ENCODE results near the gene MRPL20. TPM values are rescaled to one million over a fixed set of nuclear protein-coding genes. Genes with fewer than 3 reads are reported as not detected.

The MRPL20 gene
- total RNA-seq, 1 experiment from 2014 or later: 126 TPM

DNA sequence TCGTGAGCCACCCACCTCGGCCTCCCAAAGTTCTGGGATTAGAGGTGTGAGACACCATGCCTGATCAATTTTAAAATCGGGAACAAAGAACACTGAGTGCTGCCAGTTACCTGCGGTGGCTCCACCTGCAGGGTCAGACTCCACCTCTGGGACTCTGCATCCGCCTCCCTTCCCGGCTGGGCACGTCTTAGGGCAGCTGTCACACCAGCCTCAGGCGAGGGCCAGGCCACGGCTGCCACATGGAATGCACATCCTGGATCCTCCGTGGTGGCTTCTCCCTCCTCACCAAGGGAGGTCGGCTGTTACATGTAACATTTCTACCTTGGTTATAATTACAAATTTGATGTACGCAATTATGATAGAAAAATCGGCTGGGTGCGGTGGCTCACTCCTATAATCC is 42.8 kb downstream of the MRPL20 start:
- no peak for DNase-seq (ENCODE audit: low read depth)

DNA sequence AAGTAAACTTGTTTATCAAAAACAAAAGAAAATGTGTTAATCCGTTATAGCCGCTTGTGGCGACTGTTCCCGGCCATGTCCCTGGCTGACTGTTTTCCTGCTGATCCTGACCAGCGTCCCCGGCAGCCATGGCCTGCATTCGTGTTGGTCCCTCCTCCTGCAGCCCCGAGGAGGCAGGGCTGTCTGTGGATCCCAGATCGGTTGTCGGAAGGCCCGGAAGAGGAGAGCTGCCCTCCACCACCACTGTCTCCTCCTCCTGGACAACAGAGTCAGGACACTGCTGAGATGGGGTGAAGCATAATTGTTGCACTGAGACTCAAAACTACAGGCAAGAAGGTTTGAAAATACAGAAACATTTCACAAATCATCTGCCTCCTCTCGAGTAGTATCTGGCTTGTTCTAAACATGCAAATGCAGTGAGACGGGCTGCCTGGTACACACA is 45.1 kb downstream of the MRPL20 start:
- peak; percentile 86 for DNase-seq (ENCODE audit: low read depth)

DNA sequence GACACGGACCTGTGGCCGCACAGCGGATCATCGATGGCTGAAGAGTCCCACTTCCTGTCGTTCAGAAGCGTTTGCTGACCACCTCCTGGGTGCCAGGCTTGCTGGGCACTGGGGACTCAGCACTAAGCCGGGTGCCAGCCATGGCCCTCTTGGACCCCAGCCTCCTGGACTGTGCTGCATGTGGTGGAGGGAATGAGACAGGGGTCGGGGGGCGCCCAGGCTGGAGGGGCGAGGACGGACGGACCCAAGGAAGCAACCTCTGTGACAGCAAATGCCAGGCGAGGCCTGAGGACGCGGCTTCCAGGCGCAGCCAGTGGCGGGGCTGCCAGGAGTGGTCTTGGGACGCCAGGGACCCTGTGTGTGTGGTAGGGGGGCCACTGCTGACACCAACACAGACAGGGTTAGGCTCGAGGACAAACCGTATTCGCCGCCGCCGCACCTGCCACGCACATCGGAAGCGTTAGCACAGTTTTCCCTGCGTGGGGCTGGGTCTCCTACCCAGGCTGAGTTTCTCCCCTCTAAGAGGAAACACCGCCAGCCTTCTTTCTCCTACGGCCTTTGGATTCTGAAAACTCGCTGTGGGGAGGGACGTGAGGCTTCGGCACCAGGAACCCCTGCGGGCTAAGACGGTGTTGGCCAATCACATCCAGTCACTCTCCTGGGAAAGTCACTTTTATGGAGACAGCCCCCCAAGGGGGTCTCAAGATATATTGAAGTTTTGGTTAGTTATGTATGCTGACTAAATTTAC is 45.7 kb downstream of the MRPL20 start:
- no peak for DNase-seq (ENCODE audit: low read depth)

DNA sequence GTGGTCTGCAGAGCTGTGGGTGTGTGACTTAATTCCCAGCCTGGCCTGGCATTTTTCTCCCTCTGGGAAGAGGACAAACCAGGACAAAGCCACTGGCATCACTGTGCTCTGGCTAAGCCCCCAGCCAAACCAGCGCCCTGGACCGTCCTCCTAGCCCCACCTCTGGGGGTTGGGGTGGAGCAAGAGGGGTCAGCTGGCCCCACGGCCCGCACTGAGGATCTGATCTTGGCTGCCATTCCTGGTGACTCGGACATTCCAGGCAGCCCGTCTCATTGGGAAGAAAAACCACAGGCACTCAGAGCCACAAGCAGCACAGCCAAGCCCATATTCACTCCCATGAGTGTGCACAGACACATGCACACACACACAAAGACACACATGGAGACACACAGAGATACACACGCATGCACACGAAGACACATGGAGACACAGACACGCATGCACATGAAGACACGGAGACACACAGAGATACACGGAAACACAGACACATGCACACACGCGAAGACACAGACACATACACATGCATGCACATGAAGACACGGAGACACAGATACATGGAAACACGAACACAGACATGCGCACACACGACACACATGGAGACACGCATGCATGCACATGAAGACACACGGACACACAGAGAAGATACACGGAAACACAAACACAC is 46.5 kb downstream of the MRPL20 start:
- DNase-seq (ENCODE audit: low read depth): peak; percentile 98

DNA sequence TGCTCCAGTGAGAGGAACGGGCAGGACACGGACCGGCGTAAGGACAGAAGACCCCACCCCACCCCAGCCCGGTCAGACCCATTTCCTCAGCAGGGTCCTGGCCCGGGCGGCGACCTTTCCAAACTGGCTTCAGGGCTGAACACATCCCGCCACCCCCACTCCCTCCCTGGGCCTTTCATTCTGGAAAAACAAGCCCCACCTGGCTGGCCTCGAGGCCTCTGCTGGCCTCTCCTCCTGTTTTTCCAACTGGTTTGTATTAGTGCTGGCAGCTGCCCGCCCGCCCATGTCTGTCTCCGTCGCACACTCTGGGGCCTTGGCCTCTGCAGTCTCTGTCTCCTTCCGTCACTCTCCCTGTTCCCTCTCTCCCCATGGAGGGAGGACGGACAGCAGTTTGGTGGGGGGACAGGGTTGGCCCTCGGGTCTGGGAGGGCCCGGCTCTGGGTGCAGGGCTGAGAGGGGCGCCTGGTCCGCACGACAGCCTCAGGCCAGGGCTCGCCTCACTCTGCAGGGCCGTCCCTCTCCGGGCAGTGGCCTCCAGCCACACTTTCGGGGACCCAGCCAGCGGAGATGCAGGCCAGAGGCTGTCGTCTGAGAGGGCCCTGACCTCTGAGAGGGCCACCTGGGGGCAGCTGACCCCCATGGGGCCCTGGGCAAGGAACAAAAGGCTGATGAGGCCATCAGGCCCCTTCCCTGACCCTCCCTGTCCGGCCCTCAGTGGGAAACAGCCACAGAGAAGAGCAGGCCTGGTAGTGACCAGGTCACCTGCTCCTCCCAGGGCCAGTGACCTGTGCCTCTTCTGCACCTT is 47.2 kb downstream of the MRPL20 start:
- DNase-seq (ENCODE audit: low read depth): peak; percentile 69

DNA sequence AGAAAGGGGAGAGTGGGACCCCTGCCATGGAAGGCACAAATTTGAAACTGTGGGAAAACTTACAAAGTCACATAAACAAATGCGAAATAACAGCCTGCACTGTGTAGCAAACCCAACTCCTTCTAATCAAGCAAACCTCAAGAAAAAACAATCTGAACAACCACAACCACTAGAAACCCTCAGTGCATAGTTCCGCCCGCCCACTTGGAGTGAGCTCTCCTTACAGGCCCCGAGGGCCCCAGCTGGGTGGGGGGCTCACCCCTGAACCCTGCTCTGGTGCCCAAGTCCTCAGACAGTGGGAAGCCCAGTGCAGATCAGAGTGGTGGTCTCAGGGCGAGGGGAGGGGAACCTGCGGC is 47.8 kb downstream of the MRPL20 start:
- peak; percentile 77 for DNase-seq (ENCODE audit: low read depth)

DNA sequence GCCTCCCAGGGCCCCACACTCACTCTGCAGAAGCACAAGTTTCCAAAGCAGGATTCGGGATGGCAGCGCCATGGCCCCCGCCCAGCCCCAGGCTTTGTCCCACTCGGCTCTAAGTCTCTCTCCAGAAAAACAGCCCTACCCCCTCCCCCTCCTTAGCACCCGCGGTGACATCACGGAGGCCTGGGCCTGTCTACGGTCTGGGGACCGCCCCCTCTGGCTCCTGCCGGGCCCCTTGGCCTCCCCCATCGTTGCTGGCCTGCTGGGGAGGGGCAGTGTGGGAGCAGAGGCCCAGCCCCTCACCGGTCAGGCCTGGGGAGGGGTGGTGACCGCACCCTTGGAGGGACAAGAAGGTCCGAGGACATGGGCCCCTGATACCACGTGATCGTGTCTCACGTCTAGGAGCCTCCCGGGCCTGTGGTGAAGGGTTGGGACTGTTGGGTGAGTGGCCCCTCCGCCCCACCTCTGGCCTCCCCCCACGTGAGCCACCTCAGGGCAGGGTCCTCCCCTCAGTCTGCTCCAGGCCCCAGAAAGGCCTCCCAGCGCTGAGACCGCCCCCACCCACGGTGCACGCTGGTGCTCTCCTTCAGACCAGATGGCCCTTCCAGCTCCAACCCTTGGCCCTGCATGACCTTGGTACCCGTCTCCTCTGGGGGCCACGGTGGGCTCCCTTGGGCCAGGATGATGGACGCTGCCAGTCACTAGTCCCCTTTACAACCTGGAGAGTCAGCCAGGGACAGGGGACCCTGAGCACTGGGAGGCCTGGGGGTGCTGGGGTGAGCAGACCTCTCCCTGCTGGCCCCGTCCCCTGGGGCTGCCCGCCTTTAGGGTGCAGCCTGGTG is 48.4 kb downstream of the MRPL20 start, which contains the start of gene MXRA8:
MXRA8 (minus strand) TSS at position 123 of the 839 bp plus-strand sequence; CDS start at position 72, 51 bp downstream.
- DNase-seq (ENCODE audit: low read depth): peak; percentile 85

DNA sequence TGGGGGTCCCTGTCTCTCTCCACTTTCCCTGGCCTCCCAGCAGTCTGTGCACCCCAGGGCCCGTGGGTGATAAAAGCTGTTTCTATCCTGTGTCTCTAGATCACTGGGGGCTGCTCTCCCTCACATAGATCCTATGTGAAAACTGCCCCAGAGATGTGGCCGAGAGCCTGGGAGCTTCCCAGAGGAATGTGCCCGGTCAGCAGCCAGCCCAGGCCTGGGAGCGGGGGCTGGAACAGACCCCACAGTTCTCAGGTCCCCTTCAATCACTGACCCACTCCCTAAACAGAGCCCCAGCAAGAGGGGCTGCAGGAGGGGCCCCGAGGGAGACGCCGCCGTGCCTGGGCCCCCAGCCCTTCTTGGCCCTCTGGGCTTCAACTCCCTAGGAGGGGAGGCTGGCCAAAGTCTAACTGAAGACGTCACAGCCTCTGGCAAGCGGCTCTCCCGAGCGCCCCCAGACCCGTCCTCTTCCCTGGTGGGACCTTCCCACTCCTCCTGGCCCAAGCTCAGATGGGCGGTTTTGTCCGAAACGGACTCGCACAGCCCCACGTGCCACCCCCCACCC is 49.1 kb downstream of the MRPL20 start:
- DNase-seq (ENCODE audit: low read depth): peak; percentile 42

DNA sequence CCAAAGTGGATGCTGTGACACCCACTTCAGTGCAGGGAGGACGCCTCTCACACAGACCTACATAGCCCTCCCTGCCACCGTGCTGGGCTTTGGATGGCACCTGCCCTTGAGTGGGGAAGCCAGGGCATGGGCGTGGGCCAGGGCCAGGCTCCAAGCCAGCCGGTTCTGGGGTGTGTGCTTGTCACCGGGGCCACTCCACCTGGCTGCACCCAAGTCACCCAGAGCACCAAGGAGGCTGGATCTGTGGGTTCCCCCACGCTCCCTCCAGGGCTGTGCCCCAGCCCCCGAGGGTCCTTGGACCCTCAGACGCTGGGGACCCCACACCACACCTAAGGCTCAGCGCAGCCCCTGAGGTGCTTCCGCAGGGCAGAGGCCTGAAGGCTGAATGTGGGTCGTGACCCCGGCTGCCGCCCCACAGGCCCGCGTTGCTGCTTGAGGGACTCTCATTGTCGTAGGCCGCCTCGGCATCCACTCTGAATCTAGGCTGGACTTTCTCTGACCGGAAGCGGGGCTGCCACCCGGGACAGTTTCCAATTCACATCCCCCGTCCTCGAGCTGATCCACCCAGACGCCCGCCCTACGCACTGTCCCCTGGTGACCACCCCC is 50.2 kb downstream of the MRPL20 start:
- DNase-seq (ENCODE audit: low read depth): peak; percentile 25

DNA sequence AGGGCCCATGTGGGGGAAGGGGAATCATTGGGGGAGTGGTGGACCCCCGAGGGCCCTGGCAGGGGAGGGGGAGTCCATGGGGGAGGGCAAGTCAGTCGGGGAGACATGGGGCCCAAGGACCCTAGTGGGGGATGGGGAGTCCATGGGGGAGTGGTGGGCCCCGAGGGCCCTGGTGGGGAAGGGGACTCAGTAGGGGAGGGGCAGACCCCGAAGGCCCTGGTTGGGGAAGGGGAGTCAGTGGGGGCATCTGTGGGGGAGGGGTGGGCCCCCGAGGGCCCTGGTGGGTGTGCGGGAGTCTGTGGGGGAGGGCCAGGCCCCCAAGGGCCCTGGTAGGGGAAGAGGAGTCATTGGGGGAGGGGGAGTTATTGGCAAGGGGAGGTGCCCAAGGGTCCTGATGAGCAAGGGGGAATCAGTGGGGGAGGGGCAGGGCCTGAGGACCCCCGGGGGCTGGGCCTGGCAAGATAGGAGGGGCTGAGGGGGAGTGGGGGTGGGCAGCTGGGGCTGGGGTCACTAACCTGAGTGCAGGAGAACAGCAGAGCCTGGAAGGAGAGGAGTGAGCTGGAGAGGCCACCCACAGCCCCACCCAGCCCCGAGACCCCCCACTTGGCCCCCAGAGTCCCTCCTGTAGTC is 50.8 kb downstream of the MRPL20 start:
- no peak for DNase-seq (ENCODE audit: low read depth)

DNA sequence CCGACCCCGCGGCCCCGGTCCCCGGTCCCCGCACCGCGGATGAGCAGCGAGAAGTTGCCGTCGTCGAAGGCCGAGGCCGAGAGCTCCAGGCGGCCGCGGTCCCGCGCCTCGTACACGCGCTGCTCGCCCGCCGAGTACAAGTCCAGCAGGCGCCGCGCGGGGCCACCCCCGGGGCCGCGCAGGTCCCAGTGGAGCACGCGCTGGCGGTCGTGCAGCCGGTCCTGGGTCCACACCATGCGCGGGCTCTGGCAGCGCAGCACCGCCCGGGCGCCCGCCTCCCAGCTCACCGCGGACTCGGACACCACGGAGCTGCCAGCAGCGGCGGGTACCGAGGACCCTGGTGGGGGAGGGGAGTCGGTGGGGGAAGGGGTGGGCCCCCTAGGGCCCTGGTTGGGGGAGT is 51.7 kb downstream of the MRPL20 start:
- DNase-seq (ENCODE audit: low read depth): no peak

DNA sequence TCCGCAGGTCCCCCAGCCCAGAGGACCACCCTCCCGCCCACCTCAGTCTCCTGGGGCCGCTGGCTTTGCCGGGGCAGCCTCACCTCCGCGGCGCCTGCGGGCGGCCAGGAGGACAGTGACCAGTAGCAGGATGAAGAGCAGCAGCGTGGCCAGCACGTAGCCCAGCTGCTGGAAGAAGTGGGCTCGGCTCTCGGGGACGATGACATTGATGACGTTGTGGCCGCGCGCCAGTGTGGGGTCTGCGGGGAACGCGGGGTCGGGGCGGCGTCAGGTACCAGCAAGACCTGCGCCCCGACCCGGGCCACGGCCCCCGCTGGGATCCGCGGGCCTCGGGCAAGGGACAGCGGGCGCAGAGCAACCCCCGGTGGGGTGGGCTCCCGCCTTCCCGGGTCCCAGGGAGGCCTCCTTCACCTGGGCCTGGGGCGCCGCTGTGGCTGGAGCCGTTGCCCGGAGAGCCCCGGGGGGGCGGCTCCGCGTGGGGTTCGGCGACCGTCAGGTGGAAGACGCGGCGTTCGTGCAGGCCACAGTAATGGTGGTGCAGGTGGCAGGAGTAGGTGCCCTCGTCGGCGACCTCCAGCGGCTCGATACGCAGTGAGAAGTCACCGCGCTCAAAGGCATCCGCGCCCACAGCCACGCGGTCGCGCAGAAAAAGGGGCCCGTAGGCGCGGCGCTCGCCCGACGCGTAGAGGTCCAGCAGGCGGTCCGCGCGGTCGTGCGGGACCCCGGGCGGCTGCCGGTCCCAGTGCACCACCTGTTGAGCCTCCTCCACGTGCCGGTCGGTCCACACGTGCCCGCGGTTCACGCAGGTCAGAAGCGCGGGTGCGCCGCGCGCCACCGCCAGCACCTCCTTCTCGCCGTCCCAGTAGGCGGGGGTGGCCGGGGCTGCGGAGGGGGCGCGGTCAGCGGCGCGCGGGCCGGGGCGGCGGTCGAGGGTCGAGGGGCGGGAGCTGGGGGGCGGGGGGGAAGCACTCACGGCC is 52.5 kb downstream of the MRPL20 start:
- no peak for DNase-seq (ENCODE audit: low read depth)

DNA sequence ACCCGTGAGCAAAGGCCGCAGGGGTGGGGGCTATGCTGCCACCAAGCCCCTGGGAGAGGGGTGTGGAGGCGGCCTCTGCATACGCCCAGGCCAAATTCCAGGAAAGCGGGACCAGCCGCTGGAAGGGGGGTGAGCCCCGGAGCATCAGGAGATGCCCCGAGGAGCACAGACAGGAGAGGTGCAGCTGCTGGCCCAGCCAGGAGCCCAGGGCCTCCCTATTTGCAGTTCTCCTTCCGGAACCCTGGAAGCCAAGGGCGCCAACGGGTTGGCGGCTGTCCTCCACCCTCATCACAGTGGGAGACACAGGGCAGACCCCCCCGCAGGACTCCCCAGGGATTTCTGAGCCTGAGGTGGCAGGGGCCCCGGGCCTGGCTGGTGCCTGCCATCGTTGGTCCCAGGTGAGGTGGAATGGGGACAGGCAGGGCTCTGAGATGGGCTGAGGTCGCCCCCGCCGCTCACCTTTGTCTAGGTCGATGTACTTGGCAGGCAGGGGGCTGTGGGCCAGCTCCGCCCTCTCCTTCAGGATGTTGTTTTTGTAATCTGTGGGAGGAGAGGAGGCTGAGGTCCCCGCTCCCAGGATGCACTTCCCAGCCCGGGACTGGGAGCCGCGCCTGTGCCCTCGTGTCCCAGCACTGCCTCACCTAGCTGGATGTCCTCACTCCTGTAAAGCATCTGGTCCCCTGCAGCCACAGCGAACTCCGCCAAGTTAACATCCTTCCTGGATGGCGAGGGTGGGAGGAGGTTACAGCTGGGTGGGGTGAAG is 53.5 kb downstream of the MRPL20 start:
- DNase-seq (ENCODE audit: low read depth): no peak

DNA sequence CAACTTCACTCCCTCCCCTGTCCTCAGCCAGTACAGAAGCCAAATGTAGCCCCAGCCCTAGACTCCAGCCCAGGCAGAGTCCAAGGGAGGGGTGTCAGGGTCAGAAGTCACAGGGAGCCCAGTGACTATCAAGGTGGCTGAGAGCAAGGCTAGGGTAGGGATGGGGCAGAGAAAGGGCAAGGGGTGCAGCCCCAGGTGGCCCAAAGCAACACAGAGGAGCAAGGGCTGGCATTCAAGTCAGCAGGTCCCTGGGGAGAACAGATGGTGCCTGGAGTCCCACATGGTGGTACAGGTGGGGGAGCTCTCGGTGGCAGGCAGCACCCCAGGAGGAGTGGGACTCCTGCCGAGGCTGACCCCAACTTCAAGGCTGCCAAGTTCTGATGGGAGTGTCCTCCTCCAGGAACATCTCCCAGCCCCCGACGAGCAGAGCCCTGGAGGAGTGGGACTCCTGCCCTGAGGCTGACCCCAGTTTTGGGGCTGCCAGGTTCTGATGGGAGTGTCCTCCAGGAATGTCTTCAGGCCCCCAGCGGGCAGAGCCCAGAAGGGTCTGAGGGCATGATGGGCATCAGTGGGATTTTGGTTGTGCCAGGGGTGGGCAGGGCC is 54.2 kb downstream of the MRPL20 start:
- no peak for DNase-seq (ENCODE audit: low read depth)
